ENCODE results near the gene CLCNKB. TPM values are rescaled to one million over a fixed set of nuclear protein-coding genes. Genes with fewer than 3 reads are reported as not detected.
"Not testable (repeated sequence)": the region's sequence is repeated elsewhere in the genome, so short reads cannot be mapped to it uniquely, and the experiment has no call there.

The CLCNKB gene
- total RNA-seq, 1 donor from 2014 or later: not detected

DNA sequence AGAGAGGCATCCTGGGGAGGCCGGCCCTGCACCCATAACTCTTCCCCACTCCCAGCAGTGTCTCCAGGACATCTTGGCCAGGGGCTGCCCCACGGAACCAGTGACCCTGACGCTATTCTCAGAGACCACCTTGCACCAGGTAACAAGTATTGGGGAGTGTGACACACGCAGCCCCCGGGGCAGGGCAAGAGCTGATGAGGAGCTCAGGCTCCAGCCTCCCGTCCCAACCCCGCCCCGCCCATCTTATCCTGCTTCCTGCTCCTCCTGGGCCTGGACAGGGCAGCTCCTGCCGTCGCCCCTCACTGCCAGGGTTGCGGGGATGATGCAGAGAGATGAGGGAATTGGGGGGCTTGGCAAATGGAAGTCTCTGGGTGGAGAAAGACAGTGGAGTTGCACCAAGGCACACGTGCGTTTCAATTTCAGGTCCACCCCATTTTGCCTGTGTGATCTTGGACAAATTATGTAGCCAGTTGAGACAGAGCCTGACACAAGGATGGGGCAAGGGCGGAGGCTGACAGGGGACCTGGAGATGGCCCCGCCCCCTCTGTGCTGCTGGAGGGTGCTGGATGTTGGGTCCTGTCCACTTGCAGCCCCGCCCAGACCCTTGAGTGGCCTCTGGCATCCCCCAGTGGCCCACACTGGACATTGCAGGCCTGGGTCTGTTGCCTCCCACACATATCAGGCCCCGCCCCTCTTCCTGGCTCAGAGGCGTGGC is 11.0 kb upstream of the CLCNKB start:
- Histone ChIP-seq H3K9me3 (no peaks in the 10 kb centered on the region), H3K27me3 (no peaks in the 10 kb centered on the region), H3K4me3 (no peak overlapping the region), H3K27ac (no peak overlapping the region), H3K36me3 (no peaks in the 10 kb centered on the region), H3K4me1 (peaks cover 9% of the 10 kb centered on the region)
- DNase-seq (ENCODE audit: extremely low spot score in 2 of 2): no peak
- TF ChIP-seq, protein P1, sequence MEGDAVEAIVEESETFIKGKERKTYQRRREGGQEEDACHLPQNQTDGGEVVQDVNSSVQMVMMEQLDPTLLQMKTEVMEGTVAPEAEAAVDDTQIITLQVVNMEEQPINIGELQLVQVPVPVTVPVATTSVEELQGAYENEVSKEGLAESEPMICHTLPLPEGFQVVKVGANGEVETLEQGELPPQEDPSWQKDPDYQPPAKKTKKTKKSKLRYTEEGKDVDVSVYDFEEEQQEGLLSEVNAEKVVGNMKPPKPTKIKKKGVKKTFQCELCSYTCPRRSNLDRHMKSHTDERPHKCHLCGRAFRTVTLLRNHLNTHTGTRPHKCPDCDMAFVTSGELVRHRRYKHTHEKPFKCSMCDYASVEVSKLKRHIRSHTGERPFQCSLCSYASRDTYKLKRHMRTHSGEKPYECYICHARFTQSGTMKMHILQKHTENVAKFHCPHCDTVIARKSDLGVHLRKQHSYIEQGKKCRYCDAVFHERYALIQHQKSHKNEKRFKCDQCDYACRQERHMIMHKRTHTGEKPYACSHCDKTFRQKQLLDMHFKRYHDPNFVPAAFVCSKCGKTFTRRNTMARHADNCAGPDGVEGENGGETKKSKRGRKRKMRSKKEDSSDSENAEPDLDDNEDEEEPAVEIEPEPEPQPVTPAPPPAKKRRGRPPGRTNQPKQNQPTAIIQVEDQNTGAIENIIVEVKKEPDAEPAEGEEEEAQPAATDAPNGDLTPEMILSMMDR (IDR thresholded peaks at IDR 0.05): peak; percentile 88 to 94 (median 88)
- no peak for TF ChIP-seq POLR2A (IDR thresholded peaks at IDR 0.05)
- intact Hi-C loops (cut with DNase I): loop anchor here (2.0 kb wide), 1 partner anchor 24 kb away; no protein-coding TSS in a partner anchor

DNA sequence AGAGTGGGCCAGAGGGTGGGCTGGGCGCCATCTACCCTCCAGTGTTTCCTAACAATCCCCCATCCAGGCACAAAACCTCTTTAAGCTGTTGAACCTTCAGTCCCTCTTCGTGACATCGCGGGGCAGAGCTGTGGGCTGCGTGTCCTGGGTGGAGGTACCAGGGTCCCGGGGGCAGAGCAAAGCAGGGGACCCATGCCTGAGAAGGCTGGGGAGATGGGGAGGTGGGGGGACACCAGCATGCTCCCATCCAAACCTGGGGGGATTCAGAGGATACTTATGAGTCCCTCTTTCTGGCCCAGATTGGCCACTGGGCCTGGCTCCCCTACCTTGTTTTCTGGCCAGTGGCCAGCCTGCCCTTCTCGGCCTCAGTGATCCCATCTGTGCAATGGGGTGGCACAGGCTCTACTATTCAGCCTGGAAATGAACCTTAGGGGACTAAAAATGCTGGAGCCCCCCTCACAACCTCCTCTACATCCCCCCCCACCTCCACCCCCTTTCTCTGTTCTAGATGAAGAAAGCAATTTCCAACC is 10.4 kb upstream of the CLCNKB start:
- H3K27me3 ChIP-seq; H3K9me3 ChIP-seq; DNase-seq (ENCODE audit: extremely low spot score in 2 of 2); H3K27ac ChIP-seq; H3K4me1 ChIP-seq; H3K4me3 ChIP-seq; H3K36me3 ChIP-seq: not testable (repeated sequence)
- intact Hi-C loops (cut with DNase I): loop anchor here (2.0 kb wide), 1 partner anchor 24 kb away; no protein-coding TSS in a partner anchor

DNA sequence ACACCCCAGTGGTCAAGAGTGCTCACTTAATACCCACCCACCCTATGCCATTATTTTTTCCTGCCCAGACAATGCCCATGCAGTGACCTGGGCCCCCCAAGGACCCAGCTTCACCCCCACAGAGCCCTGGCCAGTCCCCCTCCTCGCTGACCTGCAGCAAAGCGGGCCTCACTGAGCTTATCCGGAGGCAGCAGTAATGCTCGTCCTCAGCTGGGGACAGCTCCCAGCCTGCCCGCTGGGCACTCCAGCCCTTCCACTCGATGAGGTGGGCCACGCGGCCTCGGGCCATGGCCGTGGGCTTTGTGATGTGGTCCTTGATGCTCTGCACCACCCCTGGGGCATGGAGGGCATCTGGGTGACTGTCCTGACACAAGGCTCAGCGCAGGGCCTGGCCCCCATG is 7.1 kb upstream of the CLCNKB start:
- intact Hi-C loops (cut with DNase I); H3K4me3 ChIP-seq; DNase-seq (ENCODE audit: extremely low spot score in 2 of 2); H3K27ac ChIP-seq; H3K36me3 ChIP-seq; H3K4me1 ChIP-seq; H3K9me3 ChIP-seq; H3K27me3 ChIP-seq: not testable (repeated sequence)

DNA sequence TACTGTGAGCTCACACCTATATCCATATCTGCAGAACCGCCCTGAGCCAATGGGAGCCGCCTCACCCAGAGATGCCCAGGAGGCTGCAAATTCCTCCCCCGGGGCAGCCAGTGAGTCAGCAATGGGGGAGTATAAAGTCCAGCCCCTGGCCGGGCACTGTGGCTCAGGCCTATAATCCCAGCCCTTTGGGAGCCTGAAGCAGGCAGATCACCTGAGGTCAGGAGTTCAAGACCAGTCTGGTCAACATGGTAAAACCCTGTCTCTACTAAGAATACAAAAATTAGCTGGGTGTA is 5.0 kb upstream of the CLCNKB start:
- Histone ChIP-seq H3K4me3 (no peak overlapping the region), H3K9me3 (no peaks in the 10 kb centered on the region), H3K4me1 (no peaks in the 10 kb centered on the region), H3K36me3 (no peaks in the 10 kb centered on the region), H3K27ac (no peak overlapping the region), H3K27me3 (no peaks in the 10 kb centered on the region)
- no peak for TF ChIP-seq POLR2A (IDR thresholded peaks at IDR 0.05)
- TF ChIP-seq POLR2AphosphoS5 (IDR thresholded peaks at IDR 0.05; ENCODE audit: insufficient read depth in 1 of 2, low read depth in 1 of 2): no peak
- TF ChIP-seq, protein P1 (IDR thresholded peaks at IDR 0.05): no peak
- intact Hi-C loops (cut with DNase I): no loop called here
- no peak for DNase-seq (ENCODE audit: extremely low spot score in 2 of 2)

DNA sequence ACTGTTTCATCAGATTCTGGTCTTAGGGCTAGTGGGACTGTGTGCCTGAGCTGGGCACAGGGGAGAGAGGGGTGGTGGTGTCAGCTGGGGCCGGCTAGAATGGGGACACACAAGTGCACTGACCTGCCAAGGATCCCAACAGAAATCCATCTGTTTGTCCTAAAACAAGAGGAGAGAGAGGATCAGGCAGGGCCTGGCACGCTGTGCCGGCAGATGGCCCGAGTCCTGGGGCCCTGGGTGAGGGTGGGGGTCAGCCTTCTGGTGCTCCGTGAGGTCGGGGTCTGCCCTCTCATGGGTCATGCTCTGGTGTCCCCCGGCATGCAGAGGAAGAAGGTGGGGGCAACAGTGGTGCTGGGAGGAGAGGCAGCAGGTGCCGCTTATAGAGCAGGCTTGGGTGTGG is 3.7 kb upstream of the CLCNKB start:
- H3K4me1 ChIP-seq; intact Hi-C loops (cut with DNase I): not testable (repeated sequence)

DNA sequence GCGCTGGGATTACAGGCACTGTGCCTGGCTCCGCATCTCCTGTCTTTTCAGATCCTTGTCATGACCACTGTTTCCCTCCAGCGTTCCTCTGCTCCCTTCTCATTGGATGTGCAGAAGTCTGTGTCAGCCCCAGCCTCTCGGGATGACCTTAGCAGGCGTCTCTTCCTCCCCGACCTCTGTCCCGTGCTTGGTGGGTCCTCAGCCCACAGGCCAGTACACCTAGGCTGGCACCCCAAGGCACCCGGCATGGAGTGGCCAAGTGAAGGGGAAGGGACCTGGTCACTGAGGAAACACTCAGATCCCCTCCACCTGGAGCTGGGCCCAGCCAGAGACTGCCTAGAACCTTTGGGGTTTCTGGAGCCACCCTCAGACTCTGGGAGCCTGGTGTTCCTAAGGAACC is 2.4 kb upstream of the CLCNKB start:
- Histone ChIP-seq H3K4me1 (no peaks in the 10 kb centered on the region), H3K27ac (no peak overlapping the region), H3K27me3 (no peaks in the 10 kb centered on the region), H3K9me3 (no peaks in the 10 kb centered on the region), H3K36me3 (no peaks in the 10 kb centered on the region), H3K4me3 (no peak overlapping the region)
- no peak for DNase-seq (ENCODE audit: extremely low spot score in 2 of 2)
- TF ChIP-seq, protein P1 (IDR thresholded peaks at IDR 0.05): no peak
- TF ChIP-seq POLR2AphosphoS5 (IDR thresholded peaks at IDR 0.05; ENCODE audit: insufficient read depth in 1 of 2, low read depth in 1 of 2): no peak
- intact Hi-C loops (cut with DNase I): no loop called here

More for the DNA sequence above, 3.7 kb upstream of the CLCNKB start:
- not testable (repeated sequence) for H3K9me3 ChIP-seq; DNase-seq (ENCODE audit: extremely low spot score in 2 of 2); H3K4me3 ChIP-seq; H3K36me3 ChIP-seq; H3K27me3 ChIP-seq; H3K27ac ChIP-seq

Data from vagina (tissue), 2 donors.